Non-pigmented ciliary epithelial cell (primary cell): Measurements from ENCODE around the gene G6PC2.
"Not testable (repeated sequence)": the region's sequence is repeated elsewhere in the genome, so short reads cannot be mapped to it uniquely, and the experiment has no call there.

ENCODE experiments used
- DNase-seq: peaks from one replicate; pipeline ENCODE4 v3.0.0-alpha.2; 2010; ENCODE audit warnings: low read depth

Gene G6PC2, protein sequence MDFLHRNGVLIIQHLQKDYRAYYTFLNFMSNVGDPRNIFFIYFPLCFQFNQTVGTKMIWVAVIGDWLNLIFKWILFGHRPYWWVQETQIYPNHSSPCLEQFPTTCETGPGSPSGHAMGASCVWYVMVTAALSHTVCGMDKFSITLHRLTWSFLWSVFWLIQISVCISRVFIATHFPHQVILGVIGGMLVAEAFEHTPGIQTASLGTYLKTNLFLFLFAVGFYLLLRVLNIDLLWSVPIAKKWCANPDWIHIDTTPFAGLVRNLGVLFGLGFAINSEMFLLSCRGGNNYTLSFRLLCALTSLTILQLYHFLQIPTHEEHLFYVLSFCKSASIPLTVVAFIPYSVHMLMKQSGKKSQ

DNA sequence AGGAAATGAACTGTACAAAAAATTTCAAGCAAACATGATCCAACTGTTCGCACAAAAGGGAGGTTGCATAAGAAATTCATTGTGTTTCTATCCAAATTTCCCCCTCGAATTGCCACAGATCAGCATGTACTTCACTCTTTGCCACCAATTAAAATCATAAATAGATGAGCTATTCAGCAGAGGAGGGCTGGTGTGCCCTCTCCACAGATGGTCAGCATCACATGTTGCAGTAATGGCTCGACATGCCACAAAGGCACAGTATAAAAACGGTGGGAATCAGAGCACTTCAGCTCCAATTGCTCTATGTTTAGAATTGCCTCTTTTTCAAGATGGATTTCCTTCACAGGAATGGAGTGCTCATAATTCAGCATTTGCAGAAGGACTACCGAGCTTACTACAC is at the start of gene G6PC2:
TSS of gene G6PC2 (plus strand) at position 289 of the 400 bp plus-strand sequence. CDS start at position 330, 41 bp downstream.
- no peak for DNase-seq

DNA sequence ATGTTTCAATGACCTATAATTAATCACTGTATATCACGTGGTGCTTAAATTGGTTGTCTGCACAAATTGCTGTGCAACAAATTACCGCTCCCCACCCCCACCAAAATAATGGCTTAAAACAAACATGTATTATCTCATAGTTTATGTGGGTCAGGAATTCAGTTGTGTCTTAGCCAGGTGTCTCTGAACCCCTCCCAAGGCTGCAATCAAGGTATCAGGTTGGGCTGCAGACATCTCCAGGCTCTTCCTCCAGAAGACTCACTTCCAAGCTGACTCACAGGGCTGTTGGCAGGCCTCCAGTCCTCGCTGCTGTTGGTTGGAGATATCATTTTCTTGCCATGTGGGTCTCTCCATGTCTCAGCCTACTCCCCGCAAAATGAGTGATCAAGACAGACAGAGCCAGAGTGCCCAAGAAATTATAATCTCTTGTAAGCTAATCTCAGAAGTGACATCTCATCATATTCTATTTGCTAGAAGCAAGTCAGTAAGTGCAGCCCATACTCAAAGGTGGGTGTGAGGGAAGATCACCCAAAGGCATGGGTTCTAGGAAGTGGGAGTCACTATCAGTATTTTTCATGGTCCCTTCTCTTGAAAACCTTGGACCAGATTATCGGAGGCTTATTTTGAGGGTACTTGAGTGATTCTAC is 49.3 kb upstream of the G6PC2 start:
- peak; percentile 52 for DNase-seq

DNA sequence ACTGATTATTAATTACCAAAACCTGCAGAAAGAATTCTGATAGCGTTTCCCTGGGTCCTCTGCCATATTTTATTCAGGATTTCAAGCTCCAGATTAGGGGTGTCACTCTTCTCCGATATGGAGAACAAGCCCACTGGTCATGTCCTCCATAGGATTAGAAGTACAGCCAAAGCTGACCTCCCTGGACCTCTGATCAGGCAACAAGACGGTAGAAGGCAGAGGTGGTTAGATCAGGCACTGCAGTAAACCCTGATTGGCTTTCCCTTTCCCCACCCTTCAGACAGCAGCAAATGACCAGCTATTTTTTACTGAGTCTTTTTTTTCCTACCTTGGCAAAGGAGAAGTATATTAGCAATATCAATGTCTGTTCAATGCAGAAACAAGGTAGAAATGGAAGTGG is 48.6 kb upstream of the G6PC2 start:
- no peak for DNase-seq

DNA sequence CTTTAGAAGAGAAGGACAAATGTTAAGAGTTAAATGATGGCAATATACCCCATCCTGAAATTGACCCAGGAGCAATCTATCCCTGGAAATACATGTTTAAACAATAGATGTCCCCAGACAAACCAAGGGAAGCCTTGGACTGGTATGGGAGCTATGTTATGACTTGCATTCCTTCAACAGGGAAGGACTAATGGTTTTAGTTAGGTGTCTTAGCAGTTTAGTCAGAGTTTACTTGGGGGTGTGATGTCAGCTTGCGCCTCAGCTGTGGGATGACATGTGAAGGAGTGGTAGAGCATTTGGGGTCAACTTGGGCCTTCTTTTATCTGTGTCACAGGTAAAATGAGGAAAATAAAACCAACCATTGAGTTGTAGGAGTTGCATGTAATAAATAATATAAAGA is 47.6 kb upstream of the G6PC2 start:
- no peak for DNase-seq

DNA sequence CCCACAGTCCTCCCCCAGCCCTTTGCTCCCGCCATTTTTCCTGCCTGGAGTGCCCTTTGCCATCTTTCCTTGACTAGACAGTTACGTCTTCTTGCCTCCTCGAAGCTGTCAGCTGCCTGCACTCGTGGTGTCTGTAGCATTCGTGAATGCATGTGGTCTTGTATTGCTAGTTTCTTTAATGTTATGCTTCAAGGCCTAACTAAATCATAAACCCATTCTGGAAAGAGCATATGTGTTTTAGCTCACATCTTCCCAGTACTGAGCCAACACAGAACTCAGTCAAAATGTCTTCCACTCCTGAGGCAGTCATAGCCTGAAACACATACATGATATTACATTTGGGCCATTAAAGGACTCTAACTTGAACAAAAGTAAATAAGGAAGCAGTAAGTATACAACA is 46.4 kb upstream of the G6PC2 start:
- DNase-seq: no peak

DNA sequence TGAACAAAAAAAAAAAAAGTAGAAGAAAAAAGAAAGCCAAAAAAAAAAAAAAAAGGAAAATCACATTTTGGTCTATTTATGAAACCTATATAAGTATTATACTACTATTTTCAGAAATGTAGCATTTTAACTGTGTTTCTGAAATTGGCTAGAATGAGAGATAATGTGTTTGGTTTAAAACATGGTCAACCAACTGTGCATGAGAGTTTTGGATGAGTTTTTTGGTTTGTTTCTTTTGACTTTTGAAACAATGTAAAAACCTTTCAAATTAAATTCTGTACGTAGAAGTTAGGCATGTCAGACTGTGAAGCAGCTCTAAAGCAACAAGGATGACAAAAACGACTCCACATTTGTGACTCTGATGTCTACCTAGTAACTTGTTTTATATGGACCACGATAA is 45.5 kb upstream of the G6PC2 start:
- DNase-seq: no peak

DNA sequence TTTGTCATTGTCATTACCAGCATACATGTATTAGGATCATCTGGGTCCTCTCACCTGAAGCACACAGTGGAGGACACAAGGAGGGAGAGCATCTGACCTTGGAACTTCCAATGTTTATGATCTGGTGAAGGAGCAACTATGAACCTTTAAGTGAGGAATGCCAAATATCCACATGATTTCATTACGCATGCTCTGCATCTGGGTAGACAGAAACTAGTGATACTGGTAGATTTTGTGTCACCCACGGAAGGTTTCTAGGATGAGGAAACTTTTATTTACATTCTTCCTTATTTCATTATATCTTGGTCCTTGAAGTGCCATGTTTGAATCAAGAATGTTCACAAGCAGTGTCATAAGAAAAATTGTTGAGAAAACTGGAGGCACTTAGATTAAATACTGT is 42.9 kb upstream of the G6PC2 start:
- no peak for DNase-seq

DNA sequence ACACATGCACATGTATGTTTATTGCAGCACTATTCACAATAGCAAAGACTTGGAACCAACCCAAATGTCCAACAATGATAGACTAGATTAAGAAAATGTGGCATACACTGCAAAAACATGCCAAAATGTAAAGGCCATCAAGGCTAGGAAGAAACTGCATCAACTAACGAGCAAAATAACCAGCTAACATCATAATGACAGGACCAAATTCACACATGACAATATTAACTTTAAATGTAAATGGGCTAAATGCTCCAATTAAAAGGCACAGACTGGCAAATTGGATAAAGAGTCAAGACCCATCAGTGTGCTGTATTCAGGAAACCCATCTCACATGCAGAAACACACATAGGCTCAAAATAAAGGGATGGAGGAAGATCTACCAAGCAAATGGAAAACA is 33.9 kb upstream of the G6PC2 start:
- not testable (repeated sequence) for DNase-seq

DNA sequence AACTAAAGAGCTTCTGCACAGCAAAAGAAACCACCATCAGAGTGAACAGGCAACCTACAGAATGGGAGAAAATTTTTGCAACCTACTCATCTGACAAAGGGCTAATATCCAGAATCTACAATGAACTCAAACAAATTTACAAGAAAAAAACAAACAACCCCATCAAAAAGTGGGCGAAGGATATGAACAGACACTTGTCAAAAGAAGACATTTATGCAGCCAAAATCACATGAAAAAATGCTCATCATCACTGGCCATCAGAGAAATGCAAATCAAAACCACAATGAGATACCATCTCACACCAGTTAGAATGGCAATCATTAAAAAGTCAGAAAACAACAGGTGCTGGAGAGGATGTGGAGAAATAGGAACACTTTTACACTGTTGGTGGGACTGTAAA is 30.7 kb upstream of the G6PC2 start:
- DNase-seq: not testable (repeated sequence)

DNA sequence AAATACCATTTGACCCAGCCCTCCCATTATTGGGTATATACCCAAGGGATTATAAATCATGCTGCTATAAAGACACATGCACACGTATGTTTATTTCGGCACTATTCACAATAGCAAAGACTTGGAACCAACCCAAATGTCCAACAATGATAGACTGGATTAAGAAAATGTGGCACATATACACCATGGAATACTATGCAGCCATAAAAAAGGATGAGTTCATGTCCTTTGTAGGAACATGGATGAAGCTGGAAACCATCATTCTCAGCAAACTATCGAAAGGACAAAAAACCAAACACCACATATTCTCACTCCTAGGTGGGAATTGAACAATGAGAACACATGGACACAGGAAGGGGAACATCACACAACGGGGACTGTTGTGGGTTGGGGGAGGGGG is 30.3 kb upstream of the G6PC2 start:
- DNase-seq: not testable (repeated sequence)

DNA sequence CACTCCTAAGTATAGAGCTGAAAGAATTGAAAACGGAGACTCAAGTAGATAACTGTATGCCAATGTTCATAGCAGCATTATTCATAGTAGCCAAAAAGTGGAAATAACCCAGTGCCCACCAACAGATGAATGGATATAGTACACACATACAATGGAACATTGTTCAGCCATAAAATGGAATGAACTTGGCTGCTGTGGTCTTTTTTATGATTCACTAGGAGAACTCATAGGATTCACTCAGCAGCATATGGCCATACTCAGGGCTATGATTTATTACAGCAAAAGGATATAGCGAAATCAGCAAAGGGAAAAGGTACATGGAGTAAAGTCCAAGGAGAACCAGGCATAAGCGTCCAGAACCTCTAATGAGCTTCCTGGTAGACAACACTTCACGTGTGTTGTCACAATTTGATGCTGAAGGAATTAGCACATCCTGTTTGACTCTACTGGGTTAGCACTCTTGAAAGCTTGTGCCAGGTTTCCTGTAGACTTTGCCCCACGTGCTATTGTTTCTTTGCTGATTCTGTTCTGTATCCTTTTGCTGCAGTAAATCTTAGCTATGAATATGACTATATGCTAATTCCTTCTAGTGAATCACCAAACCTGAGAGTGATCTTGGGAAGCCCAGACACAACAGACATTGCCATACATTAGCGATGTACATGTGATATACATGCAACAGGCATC is 26.6 kb upstream of the G6PC2 start:
- no peak for DNase-seq

DNA sequence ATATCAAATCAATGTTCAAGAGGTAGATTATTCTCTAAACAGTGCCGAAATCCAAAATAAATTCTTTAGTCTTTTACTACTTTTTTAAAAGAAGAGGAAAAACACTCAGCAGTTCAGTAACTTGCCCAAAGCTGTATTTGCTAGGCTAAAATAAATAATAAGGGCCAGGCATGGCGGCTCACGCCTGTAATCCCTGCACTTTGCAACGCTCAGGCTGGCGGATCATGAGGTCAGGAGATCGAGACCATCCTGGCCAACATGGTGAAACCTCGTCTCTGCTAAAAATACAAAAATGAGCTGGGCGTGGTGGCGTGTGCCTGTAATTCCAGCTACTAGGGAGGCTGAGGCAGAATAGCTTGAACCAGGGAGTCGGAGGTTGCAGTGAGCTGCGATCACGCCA is 18.9 kb upstream of the G6PC2 start:
- DNase-seq: not testable (repeated sequence)

DNA sequence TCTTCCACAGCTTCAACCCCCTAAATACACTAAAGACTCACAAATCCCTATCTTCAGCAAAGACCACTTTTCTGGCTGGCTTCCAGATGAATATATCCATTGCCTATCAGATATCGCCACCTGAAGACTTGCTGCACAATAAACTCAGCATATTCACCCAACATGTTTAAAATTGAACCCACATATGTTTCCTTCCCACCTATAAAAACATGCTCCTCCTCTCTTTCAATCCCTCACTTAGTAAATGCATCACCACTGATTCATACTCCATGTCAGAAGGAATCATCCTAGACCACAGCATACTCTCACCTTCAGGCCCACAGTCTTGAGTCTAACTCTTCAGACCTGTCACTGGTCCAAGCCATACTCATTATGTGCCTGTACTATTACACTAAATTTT is 16.1 kb upstream of the G6PC2 start:
- no peak for DNase-seq

DNA sequence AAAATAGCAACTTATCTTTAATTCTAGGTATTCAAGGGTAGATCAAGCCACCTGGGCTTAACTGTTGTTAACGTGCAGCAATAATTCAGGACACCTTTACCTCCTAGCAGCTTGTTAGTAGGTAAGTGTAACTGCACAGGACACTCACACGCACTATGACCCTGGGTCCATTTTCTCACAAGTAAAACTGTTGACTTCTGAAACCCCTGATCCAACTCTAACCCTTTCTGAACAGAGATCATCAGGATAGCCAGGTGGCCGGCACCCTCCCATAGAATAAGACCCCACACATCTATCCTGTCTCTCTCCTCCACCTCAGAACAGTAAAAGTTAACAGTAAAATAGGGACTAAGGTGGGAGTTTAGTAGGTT is 11.5 kb upstream of the G6PC2 start:
- no peak for DNase-seq

DNA sequence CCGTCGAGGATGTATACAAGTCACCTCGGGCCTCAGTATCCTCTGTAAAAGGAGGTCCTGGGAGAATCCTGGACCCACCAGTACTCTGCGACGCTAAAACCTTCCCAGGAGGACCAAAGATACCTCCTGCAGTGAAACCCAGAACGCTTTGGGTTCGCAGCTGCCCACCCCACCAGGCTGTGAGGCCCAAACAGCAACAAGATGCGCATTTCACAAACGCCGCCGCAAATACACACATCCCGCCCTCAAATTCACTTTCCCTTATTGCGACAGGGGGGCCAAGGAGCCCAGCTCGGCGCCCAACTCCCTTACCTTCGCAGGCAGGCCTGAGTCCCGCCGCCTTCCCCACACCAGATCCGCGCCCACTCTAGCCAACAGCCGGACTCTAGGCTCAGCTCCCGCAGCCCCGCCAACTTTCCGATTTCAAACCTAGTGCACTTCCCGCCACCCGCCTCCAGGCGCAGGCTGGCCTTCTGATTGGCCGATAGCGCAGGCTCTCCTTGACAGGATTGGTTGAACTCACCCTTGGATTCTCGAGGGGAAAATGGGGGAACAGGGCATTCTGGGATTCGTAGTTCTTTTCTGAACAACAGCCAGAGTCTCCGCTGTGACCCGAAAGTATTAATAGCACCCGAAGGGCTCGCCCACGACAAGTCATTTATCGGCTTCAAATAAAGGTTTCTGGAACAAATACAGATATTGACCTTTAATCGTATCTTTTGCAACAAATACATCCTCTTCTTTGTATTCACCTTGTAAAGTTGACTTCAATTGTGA is 10.9 kb upstream of the G6PC2 start, which contains the start of gene SPC25:
TSS of gene SPC25 (minus strand) at position 425 of the 777 bp plus-strand sequence. CDS start 911 bp downstream, outside the sequence.
- DNase-seq: peak; percentile 65

DNA sequence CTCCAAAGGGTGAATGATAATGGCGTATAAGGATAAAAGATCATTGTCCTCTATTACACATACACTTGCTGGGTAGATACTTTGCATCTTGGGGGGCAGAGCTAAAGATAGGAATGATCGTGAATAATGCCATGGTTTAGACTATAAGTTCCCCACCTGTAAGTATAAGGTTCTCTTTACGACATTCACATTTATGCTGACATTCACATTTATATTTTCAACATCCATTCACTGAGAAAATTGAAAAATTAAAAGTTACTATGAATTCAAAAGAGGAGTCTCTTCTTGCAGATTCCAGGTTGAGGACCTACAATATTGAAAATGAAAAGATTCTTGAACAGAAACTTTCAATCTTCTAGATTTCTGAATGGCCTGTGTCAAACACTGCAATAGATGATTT is 8.8 kb upstream of the G6PC2 start:
- DNase-seq: no peak

DNA sequence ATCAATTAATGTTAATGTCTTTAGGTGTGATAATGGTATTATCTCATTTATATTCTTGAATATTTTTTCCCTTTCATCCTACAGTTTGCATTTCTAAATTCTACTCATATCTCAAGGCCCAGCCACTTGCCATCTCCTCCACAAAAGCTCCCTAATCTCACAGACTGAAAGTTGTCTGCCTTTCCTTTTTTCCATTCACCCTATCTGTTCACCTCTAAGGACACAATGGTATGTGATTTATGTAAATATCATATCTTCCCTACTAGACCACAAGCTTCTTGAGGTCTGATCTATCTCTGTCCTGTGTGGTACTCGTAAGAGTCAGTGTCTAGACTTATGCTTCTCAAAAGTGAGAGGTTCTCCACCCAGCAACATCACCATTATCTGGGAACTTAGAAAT is 7.0 kb upstream of the G6PC2 start:
- DNase-seq: no peak

DNA sequence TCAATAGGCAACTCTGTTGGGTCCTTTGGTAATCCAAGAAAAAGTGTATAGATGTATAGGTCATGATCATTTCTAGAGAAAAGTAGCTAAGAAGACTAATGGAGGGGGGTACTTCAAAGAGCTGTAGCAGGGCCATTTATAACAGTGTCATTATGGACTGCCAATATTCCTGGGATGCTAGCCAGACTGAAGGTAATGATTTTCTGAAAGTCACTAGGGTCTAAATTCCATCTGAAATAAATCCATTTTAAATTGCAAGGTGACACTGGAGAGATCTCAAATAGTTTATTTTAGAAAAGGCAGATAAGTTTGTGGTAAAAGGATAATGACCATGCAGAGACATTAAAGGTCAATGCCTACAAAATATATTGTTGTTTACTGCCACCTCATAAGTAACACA is 6.4 kb upstream of the G6PC2 start:
- DNase-seq: no peak

DNA sequence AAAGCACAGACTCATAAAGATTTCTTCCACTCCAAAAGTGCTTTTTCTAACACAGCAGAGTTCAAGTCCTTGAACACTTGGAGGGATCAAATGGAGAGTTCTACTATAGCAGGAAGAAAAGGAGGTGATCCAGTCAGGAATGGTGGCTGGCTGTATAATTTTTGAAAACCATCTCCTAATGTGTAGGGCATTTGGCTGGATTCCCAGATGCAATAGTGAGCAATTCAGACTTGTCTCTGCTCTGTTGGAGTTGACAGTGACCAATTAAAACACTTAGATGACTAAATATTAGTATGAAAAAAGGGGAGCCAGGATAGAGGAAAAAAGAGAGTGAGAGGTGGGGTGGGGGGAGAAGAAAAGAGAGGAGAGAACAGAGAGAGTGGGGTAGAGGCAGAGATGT is 5.3 kb upstream of the G6PC2 start:
- DNase-seq: no peak

DNA sequence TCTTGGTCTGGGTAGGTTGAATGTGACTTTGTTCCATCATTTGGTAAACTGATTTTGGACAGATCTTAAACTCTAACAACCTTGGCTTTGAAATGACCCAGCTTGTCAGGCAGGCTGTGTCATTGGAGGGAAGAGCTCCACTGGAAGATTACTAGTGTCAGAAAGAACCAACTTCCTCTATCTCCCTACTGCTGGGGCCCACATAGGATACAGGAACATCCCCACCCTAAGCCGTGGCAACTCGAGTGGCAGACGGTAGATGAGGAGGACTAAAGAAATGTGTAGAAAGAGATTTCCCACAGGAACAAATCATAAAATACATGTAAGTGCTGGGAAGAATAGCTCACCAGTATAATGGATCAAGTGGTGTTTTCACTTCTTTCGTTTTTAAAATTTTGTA is 4.3 kb upstream of the G6PC2 start:
- DNase-seq: no peak

DNA sequence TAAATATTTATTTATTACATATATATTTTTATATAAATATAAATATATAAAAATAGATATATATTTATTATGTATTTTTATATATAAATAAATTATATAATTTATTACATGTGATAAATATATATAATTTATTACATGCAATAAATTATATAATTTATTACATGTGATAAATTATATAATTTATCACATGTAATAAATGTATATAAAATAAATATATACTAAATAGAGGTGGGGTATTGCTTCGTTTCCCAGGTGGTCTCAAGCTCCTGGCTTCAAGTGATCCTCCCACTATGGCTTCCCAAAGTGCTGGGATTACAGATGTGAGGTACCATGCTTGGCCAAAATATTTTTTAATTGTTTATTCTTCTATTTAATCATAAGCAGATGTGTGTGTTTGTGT is 3.6 kb upstream of the G6PC2 start:
- no peak for DNase-seq

DNA sequence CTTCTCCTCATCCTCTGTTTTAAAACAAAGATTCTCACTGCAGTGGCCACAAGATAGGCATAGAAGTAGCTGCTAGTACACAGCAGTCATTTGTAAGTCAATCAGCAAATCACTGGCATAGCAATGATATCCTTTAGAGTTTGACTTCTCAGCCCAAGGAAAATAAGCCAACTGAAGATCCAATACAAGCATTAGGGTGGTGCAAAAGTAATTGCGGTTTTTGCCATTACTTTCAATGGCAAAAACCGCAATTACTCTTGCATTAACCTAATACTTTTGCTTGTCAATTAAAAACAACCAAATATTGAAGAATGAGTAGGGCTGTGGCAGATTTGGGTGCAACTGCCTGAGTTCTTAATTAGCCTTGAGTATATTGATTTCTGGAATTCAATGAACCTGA is 2.8 kb downstream of the G6PC2 start:
- DNase-seq: no peak
